GM18508 (cell line): Measurements from ENCODE around the gene LRIF1.
"Not testable (repeated sequence)": the region's sequence is repeated elsewhere in the genome, so short reads cannot be mapped to it uniquely, and the experiment has no call there.

Source experiments
- ATAC-seq: cut with Tn5 transposase; IDR thresholded peaks from one replicate; pipeline ENCODE4 v1.9.1; 2021; ENCODE audit warnings: moderate number of reproducible peaks; ENCODE audit not compliant: insufficient read depth, unreplicated experiment

Gene LRIF1

DNA sequence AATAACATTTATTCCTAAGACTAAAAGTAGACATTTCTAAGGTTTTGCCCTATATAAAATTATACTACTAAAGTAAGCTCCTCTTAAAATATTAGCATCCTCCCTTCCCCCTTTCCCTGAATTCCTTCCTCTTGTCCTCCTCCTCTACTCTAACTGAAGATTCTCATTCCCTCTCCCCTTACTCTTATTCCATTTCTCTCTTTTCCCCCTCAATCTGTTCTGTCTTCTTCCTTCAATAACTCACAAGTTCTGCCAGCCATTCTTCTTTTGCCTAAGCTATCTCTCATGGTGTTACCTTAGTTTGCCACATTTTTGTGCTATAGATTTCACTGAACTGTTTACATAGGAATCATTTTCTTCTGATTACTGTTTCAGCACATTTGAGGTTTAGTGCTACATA, 10.7 kb downstream of the LRIF1 start:
- ATAC-seq, result no peak

DNA sequence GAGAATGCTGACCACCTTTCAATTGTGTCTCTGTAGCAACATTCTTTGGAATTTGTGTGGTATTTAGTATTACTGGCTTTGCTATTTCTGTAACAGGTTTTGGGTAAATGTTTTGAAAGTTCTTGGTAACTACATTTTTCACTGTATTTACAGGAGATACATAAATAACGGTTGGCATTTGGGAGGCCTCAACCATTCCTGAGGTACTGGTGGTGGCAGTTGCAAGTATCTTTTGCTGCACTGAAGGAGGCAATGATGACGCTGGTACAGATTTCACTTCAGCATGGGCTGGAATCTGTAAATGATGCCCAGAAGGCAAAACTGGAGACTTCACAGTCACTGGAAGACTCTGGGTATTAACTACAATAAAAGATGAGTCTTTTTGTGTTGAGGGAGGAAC, 11.7 kb downstream of the LRIF1 start:
- no peak for ATAC-seq

- ATAC-seq, result no peak
Measured at GRCh38 chr1:110951161-110951560, 12.6 kb downstream of the LRIF1 start.

- ATAC-seq, result no peak
Measured at GRCh38 chr1:110948038-110948810, 15.5 kb downstream of the LRIF1 start.

DNA sequence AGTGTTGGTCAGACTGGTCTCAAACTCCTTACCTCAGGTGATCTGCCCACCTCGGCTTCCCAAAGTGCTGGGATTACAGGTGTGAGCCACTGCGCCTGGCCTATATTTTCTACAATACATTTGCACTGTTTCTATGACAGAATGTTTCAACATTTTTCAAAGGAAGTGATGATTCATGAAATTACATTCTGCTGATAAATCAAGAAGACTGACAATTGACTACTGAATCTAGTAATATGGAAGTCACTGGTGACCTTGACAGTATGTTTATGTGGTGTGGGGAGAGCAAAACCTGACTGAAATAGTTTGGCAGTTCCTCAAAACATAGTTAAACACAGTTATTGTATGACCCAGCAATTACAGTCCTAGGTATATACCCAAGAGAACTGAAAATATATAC, 18.1 kb downstream of the LRIF1 start:
- ATAC-seq, result no peak

DNA sequence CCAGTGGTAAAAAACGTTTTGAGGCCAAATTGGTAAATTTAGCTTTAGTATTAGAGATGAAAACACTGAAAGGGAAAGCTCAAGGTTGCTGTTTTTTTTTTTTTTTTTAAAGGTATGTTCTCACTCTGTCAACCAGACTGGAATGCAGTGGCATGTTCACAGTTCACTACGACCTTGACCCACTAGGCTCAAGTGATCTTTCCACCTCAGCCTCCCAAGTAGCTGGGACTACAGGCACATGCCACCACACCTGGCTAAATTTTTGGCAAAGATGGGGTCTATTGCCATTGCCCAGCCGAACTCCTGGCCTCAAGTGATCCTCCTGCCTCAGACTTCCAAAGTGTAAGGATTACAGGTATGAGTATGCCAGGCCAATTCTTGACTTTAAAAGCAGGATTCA, 18.9 kb downstream of the LRIF1 start:
- no peak for ATAC-seq

DNA sequence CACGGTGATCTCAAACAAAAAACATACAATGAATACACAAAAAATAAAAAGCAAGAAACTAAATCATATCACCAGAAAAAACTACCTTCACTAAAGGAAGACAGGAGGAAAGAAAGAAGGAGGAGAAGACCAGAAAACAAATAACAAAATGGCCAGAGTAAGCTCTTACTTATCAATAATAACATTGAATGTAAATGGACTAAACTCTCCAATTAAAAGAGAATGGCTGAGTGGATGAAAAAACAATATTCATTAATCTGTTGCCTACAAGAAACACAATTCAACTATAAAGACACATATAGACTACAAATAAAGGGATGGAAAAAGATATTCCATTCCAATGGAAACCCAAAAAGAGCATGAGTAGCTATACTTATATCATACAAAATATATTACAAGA, 27.2 kb downstream of the LRIF1 start:
- ATAC-seq, result no peak

DNA sequence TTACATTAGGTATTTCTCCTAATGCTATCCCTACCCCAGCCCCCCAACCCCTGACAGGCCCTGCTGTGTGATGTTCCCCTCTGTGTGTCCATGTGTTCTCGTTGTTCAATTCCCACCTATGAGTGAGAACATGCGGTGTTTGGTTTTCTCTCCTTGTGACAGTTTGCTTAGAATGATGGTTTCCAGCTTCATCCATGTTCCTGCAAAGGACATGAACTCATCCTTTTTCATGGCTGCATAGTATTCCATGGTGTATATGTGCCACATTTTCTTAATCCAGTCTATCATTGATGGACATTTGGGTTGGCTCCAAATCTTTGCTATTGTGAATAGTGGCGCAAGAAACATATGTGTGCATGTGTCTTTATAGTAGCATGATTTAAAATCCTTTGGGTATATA, 32.6 kb downstream of the LRIF1 start:
- not testable (repeated sequence) for ATAC-seq

DNA sequence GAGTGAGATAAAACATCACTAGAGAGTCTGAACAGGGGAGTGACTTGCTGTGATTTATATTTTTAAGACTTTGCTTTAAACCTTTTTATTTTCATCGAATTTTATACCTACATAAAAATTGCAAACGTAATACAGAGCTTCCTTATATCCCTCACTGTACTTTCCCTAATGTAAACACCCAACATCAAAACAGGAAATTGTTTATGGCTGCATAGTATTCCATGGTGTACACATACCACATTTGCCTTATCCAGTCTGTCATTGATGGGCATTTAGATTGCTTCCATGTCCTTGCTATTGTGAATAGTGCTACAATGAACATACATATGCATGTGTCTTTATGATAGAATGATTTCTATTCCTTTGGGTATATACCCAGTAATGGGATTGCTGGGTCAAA, 34.8 kb downstream of the LRIF1 start:
- no peak for ATAC-seq

GRCh38 chr1:110928191-110928590, 35.5 kb downstream of the LRIF1 start:
- ATAC-seq, result no peak

- no peak for ATAC-seq
Measured at GRCh38 chr1:110927484-110928075, 36.1 kb downstream of the LRIF1 start.

DNA sequence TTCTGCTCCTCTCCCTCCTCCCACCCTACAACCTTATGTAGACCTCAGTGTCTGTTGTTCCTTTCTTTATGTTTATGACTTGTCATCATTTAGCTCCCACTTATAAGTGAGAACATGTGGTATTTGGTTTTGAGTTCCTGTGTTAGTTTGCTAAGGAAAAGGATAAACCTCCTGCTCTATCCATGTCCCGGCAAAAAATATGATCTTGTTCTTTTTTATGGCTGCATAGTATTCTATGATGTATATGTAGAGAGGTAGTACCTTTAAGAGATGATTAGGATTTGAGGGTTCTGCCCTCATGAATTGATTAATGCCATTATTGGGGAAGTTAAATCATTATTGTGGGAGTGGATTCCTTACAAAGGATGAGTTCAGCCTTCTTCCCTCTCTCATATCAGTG, 41.8 kb downstream of the LRIF1 start:
- no peak for ATAC-seq

DNA sequence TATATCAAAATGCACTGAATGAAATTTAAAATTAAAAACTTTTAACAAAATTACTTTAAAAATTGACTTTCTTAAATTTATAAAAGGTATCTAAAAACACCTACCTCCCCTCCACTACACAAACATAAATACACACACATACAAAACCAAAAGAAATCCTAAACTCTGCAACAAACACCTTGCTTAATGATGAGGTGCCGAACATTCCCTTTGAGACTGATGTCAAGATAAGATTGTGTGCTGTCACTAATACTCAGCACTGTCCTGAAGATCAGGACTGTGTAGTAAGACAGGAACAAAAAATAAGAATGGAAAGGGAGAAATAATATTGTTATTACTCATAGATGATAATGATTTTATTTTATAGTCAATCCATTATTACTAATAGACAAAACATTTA, 45.7 kb downstream of the LRIF1 start:
- ATAC-seq, result no peak

DNA sequence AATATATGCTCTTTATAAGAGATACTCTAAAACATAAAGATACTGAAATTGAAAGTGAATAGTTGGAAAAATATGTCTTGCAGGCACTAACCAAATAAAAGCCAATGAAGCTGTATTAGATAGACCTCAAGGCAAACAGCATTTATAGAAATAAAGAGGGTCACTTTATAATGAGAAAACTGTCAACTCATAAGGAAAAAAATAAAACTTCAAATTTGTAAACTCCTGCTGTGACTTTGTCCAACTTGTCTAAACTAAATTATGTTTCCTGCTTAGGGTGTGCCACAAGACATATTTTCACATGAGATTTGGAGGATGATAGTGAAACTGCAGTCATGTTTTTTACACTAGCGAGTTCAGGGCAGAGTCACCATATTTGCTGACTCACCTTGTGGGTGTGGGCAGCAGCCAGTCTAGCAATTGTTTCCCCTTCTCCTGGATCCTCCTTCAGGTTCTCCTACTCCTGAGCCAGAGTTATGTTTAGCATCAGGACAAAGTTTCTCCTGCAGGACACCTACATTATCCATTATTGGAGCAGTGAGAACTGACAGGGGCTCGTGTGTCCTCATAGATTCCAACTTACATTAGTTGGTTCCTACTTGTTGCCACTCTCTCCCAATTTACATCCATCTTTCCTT, 46.9 kb downstream of the LRIF1 start:
- ATAC-seq, result no peak

DNA sequence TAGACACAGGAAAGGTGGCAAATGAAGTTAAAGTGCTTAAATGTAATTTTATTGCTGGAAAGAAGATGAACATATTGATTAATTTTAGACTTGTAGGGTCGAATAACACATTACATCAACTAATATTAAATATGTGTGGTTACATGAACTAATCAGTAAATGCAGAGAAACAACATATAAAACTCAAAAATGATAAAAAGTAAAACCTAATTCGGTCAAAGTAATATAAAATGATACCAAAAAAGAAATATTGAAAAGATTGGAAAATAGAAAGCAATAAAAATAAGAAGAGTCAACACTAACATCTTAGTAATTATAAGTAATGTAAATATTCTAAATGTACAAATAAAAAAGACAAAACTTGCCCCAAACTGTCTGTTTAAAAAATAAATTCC, 47.5 kb downstream of the LRIF1 start:
- ATAC-seq, result no peak

- ATAC-seq, result no peak
Measured at GRCh38 chr1:110915804-110916203, 47.9 kb downstream of the LRIF1 start.

- ATAC-seq, result no peak
Measured at GRCh38 chr1:110914676-110915075, 49.0 kb downstream of the LRIF1 start.

- no peak for ATAC-seq
Measured at GRCh38 chr1:110912784-110913183, 50.9 kb downstream of the LRIF1 start.

DNA sequence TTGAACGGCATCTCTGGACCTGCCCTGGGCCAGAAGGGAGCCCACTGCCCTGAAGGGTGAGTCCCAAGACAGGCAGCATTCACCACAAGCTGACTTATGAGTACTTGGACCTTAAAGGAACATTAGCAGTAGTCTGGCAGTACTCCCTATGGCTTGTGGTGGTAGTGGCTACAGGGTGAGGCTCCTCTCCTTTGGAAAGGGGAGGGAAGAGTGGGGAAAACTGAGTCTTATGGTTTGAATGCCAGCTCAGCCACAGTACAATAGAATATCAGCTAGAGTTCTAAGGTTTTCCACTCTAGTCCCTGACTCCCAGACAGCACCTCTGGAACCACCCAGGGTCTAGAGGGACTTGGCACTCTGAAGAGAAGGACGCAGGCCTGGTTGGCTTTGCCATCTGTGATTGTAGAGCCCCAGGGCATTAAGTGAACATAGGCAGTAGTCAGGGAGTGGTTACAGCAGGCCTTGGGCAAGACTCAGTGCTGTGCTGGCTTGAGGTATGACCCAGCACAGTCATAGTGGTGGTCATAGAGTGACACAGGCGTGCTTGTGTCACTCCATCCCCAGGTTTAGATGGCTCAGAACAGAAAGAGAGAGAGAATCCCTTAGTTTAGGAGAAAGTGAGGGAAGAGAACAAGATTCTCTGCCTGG, 59.7 kb downstream of the LRIF1 start:
- no peak for ATAC-seq

GRCh38 chr1:110902820-110903463, 60.8 kb downstream of the LRIF1 start:
- no peak for ATAC-seq

GRCh38 chr1:110899458-110899843, 64.3 kb downstream of the LRIF1 start:
- no peak for ATAC-seq
